DMS53 treated with DMSO at 0.1 percent for 48 hours (cell line): Measurements from ENCODE around the gene SLC12A6.
"Not testable (repeated sequence)": the region's sequence is repeated elsewhere in the genome, so short reads cannot be mapped to it uniquely, and the experiment has no call there.

ENCODE experiments used
- DNase-seq: peaks from one replicate; lab custom pipeline; 2025; ENCODE audit not compliant: unreplicated experiment; lab: John Stamatoyannopoulos, UW

The SLC12A6 gene

DNA sequence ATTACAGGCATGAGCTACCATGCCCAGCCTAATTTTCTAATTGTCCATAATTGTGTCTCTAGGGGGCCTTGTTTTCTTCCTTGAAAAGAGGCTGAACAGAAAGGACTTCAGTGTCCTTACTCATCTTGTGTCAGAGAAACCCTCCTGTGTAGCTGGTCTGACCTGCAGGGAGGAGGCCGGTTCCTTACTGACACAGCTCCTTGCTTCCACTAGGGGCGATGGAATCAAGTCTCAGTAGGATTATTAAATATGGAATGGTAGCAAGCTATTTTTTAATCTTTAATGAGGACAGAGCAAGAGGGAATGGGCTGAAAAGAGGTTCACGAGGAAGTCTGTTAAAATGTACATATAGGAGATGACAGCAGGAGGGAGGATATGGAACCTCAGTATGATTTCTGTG lies 20.8 kb upstream of the SLC12A6 start:
- no peak for DNase-seq

DNA sequence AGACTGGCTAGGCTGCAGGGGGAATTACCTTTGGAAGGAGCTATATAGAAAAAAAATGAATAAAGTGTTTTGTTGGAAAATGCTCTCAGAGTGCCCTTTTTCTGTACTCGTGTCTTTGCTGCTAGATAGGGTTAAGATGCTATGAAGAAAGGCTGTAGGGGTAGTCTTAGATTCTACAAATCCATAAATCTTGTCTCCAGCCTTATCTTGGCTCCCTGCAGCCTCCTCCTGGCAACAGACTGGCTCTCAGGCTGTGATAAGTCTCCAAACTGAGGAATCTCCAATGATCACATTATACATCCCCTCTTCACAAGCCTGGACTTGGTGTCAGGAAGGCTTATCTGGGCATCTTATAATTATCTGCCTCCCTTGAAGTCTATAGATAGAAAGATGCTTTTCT lies 20.1 kb upstream of the SLC12A6 start:
- no peak for DNase-seq

DNA sequence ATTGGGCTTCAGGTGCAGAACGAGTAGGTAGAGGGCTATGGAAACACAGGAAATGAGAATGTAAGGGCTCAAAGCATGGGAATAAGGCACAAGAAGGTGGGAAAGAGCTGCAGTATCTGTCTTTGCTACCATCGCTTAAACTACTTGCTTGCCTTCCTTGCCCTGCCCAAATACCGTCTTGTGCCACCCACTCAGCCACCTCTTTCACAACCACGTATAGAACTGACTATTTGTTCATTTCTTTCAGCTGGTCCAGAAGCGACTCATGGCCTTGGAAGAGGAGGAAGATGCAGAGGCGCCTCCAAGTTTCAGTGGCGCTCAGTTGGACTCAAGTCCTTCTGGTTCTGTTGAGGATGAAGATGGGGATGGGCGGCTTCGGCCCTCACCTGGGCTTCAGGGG lies 17.7 kb upstream of the SLC12A6 start:
- DNase-seq: no peak

DNA sequence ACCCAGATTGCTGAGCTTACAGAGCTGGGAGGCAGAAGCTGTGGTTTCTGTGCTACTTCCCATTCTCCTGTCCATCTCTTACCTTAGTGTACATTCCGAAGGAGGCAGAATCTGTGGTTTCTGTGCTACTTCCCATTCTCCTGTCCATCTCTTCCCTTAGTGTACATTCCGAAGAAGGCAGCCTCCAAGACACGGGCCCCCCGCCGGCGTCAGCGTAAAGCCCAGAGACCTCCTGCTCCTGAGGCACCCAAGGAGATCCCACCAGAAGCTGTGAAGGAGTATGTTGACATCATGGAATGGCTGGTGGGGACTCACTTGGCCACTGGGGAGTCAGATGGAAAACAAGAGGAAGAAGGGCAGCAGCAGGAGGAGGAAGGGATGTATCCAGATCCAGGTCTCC lies 16.7 kb upstream of the SLC12A6 start:
- no peak for DNase-seq

DNA sequence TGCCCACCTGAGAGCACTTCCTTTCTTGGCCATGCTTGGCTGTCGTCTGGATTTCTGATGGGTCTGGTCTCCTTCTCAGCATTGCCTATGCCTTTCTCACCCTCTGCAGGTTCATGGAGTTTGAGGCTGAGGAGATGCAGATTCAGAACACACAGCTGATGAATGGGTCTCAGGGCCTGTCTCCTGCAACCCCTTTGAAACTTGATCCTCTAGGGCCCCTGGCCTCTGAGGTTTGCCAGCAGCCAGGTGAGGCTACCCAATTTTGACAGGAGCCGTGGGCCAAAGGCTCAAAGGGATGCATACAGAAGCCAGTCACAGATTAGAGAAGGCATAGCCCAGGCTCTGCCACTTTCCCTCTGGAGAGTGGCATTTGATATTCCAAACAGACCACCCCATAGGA lies 16.0 kb upstream of the SLC12A6 start:
- DNase-seq: no peak

DNA sequence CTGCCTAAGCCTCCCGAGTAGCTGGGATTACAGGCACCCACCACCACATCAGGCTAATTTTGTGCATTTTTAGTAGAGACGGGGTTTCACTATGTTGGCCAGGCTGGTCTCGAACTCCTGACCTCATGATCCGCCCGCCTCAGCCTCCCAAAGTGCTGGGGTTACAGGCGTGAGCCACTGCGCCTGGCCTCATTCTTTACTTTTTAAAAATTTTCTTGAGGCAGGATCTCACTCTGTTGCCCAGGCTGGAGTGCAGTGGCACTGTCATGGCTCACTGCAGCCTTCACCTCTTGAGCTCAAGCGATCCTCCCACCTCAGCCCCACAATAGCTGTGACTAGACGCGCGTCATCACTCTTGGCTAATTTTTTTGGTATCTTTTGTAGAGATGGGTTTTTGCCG lies 15.4 kb upstream of the SLC12A6 start:
- DNase-seq: not testable (repeated sequence)

DNA sequence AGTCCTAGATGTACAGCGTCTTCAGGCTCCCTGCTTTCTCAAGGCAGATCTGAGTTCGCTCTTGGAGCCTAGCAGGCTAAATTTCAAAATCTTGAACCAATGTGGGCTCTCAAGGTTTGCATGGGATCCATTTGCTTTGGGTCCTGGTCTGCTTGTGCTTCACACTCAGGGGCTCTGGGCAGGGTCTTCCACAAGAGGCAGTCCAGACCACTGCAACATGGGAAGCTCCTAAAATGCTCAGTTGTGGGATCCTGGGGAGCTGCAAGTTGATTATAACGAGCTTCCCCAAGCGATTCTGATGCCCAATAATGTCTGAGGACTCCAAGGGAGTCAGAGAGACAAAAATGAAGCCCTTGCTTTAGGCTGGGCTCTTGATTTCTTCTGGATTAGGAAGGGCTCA lies 12.2 kb upstream of the SLC12A6 start:
- DNase-seq: no peak

DNA sequence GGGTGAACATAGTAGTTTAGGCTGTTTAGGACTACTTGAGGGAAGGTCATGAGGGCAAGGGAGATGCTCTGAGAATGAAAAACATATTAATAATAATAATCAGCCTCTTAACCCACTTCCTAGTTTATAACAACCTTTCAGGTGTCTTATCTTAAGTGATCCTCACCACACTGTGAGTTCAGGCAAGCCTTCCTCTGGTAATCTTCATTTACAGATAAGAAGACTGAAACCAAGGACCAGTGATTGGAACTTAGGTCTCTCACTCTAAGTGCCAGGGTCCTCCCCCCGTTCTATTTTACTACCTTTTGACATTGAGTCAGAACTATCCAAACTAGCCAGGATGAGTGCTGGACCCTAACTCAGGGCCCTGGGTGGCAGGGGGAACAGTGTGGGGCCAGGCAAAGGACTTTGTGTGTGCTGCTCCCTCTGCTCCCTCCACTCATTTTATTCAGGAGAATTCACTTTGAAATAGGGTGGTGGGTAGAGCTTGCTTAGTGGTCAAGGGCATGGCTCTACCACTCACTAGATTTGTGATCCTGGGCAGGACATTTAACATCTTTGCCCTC lies 11.2 kb upstream of the SLC12A6 start:
- DNase-seq: no peak

DNA sequence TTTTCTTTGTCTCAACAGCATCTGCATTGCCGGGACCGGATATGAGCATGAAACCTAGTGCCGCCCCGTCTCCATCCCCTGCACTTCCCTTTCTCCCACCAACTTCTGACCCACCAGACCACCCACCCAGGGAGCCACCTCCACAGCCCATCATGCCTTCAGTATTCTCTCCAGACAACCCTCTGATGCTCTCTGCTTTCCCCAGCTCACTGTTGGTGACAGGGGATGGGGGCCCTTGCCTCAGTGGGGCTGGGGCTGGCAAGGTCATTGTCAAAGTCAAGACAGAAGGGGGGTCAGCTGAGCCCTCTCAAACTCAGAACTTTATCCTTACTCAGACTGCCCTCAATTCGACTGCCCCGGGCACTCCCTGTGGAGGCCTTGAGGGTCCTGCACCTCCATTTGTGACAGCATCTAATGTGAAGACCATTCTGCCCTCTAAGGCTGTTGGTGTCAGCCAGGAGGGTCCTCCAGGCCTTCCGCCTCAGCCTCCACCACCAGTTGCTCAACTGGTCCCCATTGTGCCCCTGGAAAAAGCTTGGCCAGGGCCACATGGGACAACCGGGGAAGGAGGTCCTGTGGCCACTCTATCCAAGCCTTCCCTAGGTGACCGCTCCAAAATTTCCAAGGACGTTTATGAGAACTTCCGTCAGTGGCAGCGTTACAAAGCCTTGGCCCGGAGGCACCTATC lies 10.5 kb upstream of the SLC12A6 start:
- DNase-seq: no peak

DNA sequence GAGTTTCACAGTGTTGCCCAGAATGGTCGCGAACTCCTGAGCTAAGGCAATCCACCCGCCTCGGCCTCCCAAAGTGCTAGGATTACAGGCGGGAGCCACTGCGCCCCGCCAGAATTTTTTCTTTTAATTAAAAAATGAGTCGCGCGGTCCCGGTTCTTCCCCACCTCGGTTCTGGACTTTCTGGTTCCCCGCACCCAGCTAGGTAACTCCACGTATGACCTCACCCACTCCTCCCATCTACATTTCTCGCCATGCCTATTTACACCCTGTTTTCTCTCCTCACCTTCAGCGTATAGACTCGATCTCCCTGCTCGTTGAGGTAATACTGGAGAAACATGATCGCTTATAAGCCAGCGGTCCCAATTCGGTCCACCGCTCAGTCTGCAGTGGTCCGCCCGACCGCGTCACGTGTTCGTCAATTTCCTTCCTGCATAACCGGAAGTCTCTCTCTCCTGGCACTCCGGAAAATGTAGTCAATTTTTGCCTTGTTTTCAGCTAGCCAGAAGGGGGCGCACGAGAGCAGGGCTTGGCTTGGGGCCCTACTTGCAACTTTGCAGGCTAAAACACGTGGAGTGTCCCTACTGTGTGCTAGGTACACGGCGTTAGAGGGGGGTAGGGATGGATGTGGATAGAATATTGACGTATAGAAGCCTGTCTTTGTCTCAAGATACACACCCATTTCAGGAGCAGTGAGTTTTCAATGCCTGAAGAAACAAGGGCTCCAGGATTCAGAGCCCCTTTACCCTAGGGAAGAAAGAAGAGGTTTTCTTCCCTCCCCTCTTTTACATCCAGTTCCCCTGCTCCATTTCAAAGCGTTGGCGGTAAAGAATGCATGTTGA lies 5.4 kb upstream of the SLC12A6 start, which contains the start of the genes NOP10 and NUTM1:
TSS of gene NOP10 (minus strand) at position 400 of the 839 bp plus-strand sequence. CDS start at position 337, 63 bp downstream.
TSS of gene NUTM1 (plus strand) at position 579 of the 839 bp plus-strand sequence. CDS start 382 bp downstream, outside the sequence.
- DNase-seq: peak; percentile 87

DNA sequence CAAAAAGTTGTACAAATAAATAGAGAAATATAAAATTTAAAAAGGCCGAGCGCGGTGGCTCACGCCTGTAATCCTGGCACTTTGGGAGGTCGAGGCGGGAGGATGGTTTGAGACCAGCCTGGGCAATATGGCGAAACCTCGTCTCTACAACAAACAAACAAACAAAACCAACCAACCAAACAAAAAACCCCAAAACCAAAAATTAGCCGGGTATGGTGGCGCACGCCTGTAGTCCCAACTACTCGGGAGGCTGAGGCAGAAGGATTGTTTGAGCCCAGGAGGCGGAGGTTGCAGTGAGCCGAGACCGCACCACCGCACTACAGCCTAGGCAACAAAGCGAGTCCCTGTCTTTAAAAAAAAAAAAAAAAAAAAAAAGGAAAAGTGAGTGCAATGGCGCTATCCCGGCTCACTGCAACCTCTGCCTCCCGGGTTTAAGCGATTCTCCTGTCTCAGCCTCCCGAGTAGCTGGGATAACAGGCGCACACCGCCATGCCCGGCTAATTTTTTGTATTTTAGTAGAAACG lies 4.7 kb upstream of the SLC12A6 start:
- DNase-seq: not testable (repeated sequence)

DNA sequence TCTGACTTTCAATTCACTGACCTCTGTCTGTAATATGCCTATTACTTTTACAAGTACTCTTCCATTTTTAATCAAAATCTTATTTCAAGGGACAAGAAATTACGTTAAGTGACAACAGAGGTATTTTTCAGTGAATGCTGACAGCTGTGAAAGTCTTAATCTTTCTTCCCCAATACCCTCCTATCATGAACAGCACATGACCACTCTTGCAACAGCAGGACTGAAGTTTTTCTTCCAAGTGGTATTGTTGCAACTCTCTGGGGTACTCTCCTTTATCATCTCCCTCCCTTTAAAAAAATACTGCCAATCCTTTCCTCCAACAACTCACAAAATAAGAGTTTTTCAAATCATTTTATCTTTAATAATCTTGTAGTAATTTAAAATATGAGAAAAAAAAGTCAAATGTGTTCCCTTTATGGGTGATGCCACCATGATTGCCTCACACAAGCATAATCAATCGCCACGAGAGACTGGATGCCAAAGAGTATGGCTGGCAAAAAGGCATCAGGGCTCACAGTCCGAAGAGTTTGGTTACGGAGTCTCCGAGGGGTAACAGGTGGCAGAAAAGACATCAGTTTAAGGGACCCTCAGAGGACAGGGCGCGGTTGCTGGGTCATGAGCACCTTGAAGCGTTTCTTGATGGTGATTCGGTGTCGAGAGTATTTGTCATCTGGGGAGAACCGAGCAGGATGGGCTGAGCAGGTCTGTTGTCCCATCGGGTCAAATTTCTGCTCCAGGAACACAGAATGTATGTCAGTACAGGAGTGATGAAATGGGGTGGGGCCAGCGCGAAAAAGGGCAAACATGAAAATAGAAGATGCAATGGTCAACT lies 4.0 kb upstream of the SLC12A6 start:
- no peak for DNase-seq

DNA sequence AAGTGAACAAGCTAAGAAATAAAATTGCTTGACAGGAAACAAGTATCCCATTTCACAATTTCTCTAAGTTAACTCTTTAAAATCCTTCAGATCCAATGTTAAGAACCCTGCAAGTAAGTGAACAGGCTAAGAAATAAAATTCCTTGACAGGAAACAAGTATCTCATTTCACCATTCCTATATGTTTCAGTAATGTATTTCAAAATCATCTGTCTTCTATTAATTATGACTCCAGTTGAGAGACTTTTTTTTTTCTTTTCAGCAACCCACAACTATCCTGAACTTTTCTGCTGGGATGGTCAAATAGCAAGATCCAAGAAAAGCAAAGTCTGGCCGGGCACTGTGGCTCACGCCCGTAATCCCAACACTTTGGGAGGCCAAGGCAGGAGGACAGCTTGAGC lies 2.4 kb upstream of the SLC12A6 start:
- DNase-seq: no peak

DNA sequence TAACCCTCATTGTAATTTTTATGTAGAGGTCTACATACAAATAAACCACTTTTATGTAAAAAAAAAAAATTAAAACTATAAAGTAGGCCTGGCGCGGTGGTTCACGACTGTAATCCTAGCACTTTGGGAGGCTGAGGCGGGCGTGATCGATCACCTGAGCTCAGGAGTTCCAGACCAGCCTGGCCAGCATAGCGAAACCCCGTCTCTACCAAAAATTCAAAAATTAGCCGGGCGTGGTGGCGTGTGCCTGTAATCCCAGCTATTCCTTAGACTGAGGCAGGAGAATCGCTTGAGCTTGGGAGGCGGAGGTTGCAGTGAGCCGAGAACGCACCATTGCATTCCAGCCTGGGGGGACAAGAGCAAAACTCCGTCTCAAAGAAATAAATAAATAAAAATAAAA lies 766 bp upstream of the SLC12A6 start:
- no peak for DNase-seq

DNA sequence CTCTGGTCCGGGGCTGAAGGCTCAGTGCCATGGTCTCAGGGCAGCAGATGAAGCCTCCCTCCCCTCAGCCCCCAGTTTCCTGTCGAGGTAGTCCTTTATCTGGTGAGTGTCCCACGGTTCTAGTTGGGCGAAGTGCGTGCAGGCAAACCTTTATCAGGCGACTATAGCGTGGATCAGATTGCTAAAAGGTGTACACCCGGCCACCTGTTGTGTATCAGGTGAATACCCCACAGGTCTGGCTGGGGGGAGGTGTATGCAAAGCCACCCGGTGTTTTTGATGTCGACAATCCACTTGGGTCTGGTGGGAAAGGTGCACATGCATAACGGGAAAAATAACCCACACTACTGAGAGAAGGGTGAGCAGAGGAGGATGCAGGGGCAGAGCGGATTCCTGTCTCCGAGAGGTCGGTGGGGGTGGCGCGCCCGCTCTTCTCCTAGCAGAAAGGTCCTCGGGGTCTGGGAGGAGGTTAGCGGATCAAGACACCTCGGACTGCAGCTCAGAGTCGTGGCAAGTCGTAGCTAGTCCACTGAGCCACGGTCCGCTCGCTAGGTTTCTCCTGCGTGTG lies 507 bp downstream of the SLC12A6 start:
- DNase-seq: no peak

DNA sequence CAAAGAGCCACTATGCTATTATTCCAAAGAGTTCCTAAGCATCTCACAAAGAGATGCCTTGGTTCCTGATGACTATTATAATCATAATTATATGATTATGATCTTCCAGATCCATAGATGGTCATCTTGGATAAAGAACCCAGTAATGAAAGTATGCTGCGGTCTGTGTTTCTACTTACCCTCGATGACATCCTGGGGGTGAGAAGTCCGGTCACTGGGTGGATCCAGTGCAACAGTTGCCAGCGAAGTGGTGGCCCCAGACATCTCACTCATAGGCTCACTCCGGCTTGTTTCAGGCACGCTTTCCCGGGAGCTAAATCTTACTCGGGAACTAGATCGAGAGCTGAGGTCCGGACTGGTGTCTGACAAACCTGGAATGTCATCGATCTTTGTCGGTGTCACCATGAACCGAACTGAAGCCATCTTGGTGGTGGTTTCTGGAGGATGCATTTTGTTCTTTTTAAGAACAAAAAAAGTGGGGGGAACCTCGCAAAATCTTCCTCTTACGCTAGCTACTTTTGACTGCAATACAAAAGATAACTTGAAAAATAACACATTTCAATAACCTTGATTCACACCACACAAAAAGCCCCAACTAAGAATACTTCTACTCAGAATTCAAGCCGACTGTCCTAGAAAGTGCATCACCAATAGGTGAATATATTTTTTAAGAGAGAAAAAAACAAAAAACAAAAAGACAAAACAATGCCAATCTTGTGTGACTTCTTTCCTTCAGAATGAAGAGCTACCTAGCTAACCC lies 1.2 kb downstream of the SLC12A6 start:
- no peak for DNase-seq

DNA sequence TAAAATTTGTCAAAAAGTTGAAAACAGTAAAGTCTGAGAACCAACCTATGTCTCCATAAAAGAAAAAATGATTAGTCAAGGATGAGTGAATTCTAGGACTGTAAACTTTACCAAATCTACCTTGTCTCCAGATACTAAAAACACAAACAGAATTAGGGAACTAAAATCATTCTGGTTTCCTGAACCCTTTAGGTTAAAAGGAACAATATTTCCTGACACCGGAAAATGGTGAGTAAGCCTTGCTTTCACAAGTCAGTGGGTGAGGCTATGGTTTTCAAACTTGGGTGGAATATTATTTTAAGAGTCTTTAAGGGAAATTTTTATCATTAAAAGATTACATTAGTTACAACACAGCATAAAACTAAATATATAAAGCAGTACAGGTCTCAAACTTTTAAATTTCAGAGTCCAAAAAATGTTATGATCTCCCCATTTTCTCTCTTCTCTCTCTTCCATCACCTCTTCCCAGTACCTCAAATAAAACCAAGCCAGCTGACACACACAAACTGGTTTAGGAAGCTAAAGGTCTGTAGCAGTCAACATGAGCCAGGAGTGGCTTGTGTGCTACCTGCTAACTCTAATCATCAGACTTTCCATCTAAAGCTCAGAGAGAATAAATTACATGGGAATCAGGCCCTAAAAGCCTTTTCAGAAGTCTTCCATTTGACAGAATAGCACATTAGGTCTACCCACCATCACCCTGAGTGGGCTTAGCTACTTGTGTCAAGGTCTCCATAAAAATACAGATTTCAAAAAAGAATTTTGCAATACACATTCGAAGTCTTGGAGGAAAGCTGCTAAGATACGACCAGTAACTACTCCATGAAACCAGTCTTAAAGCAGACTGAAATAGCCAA lies 2.2 kb downstream of the SLC12A6 start:
- no peak for DNase-seq

DNA sequence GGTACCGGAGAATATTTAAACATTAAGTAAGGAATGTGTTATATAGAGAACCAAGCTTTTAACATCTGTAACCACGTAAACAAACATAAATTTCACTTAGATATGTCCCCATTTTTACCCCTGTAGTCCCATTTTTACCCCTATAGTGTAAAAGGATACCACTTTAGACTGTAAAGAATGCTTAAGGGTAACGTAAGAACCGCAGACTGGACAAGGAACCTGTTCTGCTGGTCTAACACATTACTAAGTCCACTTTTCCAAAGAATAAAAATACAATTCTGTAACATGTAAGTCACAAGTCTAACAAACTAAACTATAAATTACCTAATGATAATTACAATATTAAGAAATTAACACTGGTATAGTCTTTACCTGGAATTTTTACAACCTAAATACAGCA lies 2.9 kb downstream of the SLC12A6 start:
- DNase-seq: no peak

DNA sequence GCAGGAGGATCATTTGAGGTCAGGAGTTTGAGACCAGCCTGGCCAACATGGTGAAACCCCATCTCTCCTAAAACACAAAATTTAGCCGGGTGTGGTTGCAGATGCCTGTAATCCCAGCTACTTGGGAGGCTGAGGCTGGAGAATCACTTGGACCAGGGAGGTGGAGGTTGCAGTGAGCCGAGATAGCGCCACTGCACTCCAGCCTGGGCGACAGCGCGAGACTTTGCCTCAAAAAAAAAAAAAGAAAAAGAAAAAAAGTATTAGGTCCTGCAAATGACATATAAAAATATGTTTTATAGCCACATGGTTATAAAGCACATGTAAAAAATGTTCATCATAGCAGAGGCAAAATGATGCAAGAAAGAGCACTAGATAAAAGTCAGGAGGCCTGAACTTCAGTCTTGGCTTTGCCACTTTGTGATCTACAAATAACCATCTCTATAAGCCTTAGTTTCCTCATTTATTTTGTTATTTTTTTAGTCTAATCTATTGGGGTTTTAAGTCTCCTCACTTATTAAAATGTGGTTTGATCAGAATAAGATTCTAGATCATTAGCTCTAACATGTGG lies 4.9 kb downstream of the SLC12A6 start:
- no peak for DNase-seq
